ENCODE results near the gene LYAR. TPM values are rescaled to one million over a fixed set of nuclear protein-coding genes. Genes with fewer than 3 reads are reported as not detected.
"Not testable (repeated sequence)": the region's sequence is repeated elsewhere in the genome, so short reads cannot be mapped to it uniquely, and the experiment has no call there.

LYAR gene
- total and polyA plus RNA-seq, 9 donors, result 11.3 to 19.3 (median 15.3) TPM

DNA sequence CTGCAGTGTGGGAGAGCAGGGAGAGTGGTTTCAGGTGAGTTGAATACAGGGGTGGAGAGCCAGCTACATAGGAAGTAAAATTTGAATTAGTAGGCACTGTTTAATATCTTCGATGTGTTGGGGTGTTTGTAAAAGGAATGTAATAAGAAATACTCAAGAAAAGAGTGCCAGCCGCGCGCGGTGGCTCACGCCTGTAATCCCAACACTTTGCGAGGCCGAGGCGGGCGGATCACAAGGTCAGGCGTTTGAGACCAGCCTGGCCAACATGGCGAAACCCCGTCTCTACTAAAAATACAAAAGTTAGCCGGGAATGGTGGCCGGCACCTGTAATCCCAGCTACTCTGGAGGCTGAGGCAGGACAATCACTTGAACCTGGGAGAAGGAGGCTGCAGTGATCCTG, 40.6 kb downstream of the LYAR start:
- H3K4me3 ChIP-seq (ENCODE audit: low read length); H3K9me3 ChIP-seq (replicated peaks; ENCODE audit: control insufficient read depth, low read depth, low read length); H3K27me3 ChIP-seq (ENCODE audit: control insufficient read depth, insufficient read depth, low read length); H3K27ac ChIP-seq (ENCODE audit: low read length); DNase-seq: not testable (repeated sequence)
- Histone ChIP-seq H3K36me3 (ENCODE audit: control insufficient read depth, insufficient read depth, low read length) (peaks cover 11% of the 10 kb centered on the region), H3K4me1 (ENCODE audit: control insufficient read depth, insufficient read depth, low read length) (peaks cover 16% of the 10 kb centered on the region)
- WGBS (ENCODE audit: insufficient coverage), result 94% methylated on average over 15 of the region's 15 CpGs

DNA sequence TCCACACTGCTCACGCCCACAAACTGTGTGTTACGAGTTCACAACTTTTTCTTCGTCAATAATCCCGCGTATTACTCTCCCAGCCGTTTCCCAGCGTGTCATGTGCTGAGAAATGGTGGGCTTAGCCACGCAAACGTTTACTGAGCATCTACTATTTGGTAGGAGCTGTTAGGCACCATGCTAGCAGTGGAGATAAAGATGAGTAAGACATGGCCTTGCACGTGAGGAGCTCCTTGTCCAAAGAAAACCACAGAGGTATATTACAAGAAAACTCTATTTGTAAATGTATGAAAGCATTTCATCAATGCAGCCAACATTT, 41.1 kb downstream of the LYAR start:
- peak overlapping the region; percentile 88 for H3K4me3 ChIP-seq (ENCODE audit: low read length)
- peaks cover 16% of the 10 kb centered on the region for H3K4me1 ChIP-seq (ENCODE audit: control insufficient read depth, insufficient read depth, low read length)
- no peaks in the 10 kb centered on the region for H3K27me3 ChIP-seq (ENCODE audit: control insufficient read depth, insufficient read depth, low read length)
- DNase-seq, result no peak
- no peaks in the 10 kb centered on the region for H3K9me3 ChIP-seq (replicated peaks; ENCODE audit: control insufficient read depth, low read depth, low read length)
- H3K36me3 ChIP-seq (ENCODE audit: control insufficient read depth, insufficient read depth, low read length), result peaks cover 16% of the 10 kb centered on the region
- 30% methylated on average over 3 of the region's 10 CpGs for WGBS (ENCODE audit: insufficient coverage)
- H3K27ac ChIP-seq (ENCODE audit: low read length), result peak overlapping the region; percentile 99

DNA sequence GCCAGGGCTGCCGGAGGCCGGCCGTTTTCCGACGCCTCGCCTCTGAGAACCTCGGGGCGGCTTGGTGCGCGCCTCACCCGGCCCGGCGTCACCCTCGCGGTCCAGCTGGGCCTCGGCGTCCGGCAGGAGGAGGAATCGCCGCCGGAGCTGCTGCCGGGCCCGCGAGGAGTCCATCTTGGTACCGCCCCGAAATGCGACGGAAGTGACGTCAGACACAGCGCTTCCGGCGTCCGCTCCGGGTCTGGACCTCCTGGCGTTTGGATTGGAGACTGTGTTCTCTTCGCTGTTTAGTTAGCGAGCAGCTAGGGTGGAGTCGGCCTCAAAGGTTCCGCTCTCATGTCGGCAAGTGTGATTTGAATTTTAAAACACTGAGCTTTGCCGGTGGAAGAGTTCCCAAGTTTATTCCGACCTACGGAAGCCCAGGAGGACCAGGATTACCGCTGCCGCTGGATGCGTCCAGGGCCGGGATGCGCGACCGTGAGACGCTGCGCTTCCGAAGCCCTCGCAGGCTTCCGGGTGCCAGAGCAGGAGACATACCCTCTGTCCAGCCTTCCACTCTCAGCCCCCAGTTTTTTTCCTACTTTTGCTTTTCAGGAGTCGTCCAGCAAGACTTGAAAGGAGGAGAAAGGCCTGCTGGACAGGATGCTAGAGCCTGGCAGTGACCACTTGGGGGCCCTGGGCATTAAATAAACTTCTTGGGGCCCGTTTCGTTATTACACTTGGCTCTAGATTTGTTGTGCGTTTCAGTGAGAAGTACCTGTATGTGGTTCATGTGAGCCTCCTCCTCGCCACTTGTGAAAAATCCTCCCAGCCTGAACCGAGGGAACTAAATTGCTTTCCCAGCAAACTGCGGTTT, 41.7 kb downstream of the LYAR start, which contains the start of gene TMEM128:
TMEM128 (minus strand) TSS at position 195 of the 856 bp plus-strand sequence; CDS start at position 174, 21 bp downstream.
- 1% methylated on average over 58 of the region's 62 CpGs for WGBS (ENCODE audit: insufficient coverage)
- peaks cover 16% of the 10 kb centered on the region for H3K4me1 ChIP-seq (ENCODE audit: control insufficient read depth, insufficient read depth, low read length)
- peak; percentile 98 for DNase-seq
- H3K4me3 ChIP-seq (ENCODE audit: low read length), result peak within 1 kb of the TSS; percentile 88
- peak within 1 kb of the TSS; percentile 99 for H3K27ac ChIP-seq (ENCODE audit: low read length)
- H3K9me3 ChIP-seq (replicated peaks; ENCODE audit: control insufficient read depth, low read depth, low read length), result no peaks in the 10 kb centered on the region
- H3K36me3 ChIP-seq (ENCODE audit: control insufficient read depth, insufficient read depth, low read length), result peaks cover 22% of the 10 kb centered on the region
- no peaks in the 10 kb centered on the region for H3K27me3 ChIP-seq (ENCODE audit: control insufficient read depth, insufficient read depth, low read length)

DNA sequence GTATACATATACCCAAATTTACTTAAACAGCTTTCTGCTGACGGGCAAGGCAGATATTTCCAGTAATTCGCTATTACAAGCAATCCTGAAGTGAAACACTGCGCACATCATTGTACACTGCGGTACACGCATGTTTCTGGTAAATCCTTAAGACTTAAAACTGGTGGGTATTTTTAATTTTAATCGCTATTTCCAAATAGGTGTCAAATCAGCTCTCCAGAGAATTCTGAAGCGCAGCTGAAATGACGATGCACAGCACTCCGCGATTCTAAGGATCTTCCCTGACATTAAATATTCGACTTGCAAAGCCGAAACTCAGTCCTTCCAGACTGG, 42.3 kb downstream of the LYAR start:
- Histone ChIP-seq H3K9me3 (replicated peaks; ENCODE audit: control insufficient read depth, low read depth, low read length) (no peaks in the 10 kb centered on the region), H3K4me3 (ENCODE audit: low read length) (peak overlapping the region; percentile 88), H3K36me3 (ENCODE audit: control insufficient read depth, insufficient read depth, low read length) (peaks cover 25% of the 10 kb centered on the region), H3K4me1 (ENCODE audit: control insufficient read depth, insufficient read depth, low read length) (peaks cover 16% of the 10 kb centered on the region), H3K27me3 (ENCODE audit: control insufficient read depth, insufficient read depth, low read length) (no peaks in the 10 kb centered on the region), H3K27ac (ENCODE audit: low read length) (peak overlapping the region; percentile 99)
- DNase-seq, result no peak
- WGBS (ENCODE audit: insufficient coverage), result 0% methylated on average over 6 of the region's 12 CpGs

DNA sequence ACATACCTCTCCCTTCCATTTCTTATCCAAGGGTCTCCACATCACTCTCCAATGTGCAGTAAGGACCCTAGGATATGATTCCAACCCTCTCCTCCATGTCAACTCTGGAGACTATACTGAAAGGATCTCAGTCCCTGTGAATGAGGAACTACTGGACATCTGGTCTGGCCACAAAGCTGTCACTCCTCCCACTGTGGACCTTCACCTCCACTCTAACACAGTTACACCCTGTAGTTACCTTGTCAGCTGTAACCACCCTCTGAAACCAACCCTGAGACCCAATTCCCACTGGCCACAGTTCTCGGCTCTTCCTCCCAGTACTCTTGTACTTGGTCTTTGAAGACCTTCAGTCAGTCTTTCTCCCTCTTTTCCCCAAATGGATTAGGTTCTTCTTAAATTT, 44.8 kb downstream of the LYAR start:
- DNase-seq, result no peak

DNA sequence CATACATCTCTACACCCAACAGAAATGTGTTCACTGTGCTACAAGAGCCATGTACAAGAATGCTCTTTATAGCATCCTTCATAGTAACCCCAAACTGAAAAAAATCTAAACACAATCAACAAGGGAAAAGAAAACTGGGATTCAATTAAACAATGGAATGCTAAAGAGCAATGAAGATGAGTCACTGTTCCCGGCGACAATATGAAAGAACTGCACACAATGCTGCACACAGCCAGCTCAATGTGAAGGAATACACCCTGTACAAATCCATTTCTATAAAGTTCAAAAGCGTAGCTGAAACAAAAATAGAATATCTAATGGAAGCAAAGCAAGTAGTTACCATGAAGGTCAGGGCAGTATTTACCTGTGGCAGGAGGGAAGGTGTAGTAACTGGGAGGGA, 50.4 kb downstream of the LYAR start:
- DNase-seq; H3K9me3 ChIP-seq (replicated peaks; ENCODE audit: control insufficient read depth, low read depth, low read length); H3K4me1 ChIP-seq (ENCODE audit: control insufficient read depth, insufficient read depth, low read length); H3K27me3 ChIP-seq (ENCODE audit: control insufficient read depth, insufficient read depth, low read length); H3K4me3 ChIP-seq (ENCODE audit: low read length); H3K27ac ChIP-seq (ENCODE audit: low read length): not testable (repeated sequence)
- no CpG with 5 or more reads among the region's 3 CpGs for WGBS (ENCODE audit: insufficient coverage)
- peaks cover 43% of the 10 kb centered on the region for H3K36me3 ChIP-seq (ENCODE audit: control insufficient read depth, insufficient read depth, low read length)

More for the DNA sequence above, 44.8 kb downstream of the LYAR start:
- 100% methylated on average over 1 of the region's 1 CpG for WGBS (ENCODE audit: insufficient coverage)
- H3K9me3 ChIP-seq (replicated peaks; ENCODE audit: control insufficient read depth, low read depth, low read length), result no peaks in the 10 kb centered on the region
- H3K4me3 ChIP-seq (ENCODE audit: low read length), result no peak overlapping the region
- H3K4me1 ChIP-seq (ENCODE audit: control insufficient read depth, insufficient read depth, low read length), result peaks cover 11% of the 10 kb centered on the region
- H3K27me3 ChIP-seq (ENCODE audit: control insufficient read depth, insufficient read depth, low read length), result no peaks in the 10 kb centered on the region
- H3K27ac ChIP-seq (ENCODE audit: low read length), result no peak overlapping the region
- peaks cover 42% of the 10 kb centered on the region for H3K36me3 ChIP-seq (ENCODE audit: control insufficient read depth, insufficient read depth, low read length)

DNA sequence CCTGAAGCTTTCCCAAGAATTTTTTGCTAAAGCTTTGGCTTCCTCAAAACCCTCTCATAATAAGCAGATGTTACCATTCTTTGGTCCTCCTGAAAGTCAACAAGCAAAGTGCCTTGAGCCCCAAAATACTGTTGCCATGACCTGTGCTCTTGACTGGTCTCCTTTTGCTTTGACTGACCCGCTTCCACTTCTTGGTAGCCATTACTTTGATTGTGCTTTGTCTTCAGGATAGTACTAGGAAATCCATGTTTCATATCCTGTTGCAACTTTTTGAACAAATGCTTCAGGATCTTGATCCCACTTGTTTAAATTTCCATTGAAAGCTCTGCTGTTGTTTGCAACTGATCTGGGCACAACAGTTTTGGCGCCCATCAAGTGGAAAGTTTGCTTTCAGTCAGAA, 56.3 kb downstream of the LYAR start:
- WGBS (ENCODE audit: insufficient coverage), result 100% methylated on average over 2 of the region's 2 CpGs
- Histone ChIP-seq H3K36me3 (ENCODE audit: control insufficient read depth, insufficient read depth, low read length) (peaks cover 6% of the 10 kb centered on the region), H3K9me3 (replicated peaks; ENCODE audit: control insufficient read depth, low read depth, low read length) (peaks cover 9% of the 10 kb centered on the region), H3K27ac (ENCODE audit: low read length) (no peak overlapping the region), H3K4me3 (ENCODE audit: low read length) (no peak overlapping the region), H3K27me3 (ENCODE audit: control insufficient read depth, insufficient read depth, low read length) (peaks cover 15% of the 10 kb centered on the region), H3K4me1 (ENCODE audit: control insufficient read depth, insufficient read depth, low read length) (no peaks in the 10 kb centered on the region)
- DNase-seq, result no peak

DNA sequence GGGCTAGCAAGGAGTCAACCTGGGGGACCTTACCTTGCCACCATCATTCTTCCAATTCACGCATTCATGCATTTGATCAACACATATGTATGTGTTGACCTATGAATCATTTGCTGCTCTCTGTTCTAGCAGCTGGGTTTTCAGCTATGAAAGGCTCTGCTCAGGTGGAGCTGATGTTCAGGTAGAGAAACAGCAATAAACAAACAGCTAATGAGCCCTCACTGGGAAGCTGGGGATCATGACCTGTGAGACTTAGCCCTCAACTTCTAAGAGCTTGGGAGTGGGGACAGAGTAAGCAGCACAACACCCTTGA, 61.6 kb downstream of the LYAR start:
- H3K27me3 ChIP-seq (ENCODE audit: control insufficient read depth, insufficient read depth, low read length), result peaks cover 56% of the 10 kb centered on the region

DNA sequence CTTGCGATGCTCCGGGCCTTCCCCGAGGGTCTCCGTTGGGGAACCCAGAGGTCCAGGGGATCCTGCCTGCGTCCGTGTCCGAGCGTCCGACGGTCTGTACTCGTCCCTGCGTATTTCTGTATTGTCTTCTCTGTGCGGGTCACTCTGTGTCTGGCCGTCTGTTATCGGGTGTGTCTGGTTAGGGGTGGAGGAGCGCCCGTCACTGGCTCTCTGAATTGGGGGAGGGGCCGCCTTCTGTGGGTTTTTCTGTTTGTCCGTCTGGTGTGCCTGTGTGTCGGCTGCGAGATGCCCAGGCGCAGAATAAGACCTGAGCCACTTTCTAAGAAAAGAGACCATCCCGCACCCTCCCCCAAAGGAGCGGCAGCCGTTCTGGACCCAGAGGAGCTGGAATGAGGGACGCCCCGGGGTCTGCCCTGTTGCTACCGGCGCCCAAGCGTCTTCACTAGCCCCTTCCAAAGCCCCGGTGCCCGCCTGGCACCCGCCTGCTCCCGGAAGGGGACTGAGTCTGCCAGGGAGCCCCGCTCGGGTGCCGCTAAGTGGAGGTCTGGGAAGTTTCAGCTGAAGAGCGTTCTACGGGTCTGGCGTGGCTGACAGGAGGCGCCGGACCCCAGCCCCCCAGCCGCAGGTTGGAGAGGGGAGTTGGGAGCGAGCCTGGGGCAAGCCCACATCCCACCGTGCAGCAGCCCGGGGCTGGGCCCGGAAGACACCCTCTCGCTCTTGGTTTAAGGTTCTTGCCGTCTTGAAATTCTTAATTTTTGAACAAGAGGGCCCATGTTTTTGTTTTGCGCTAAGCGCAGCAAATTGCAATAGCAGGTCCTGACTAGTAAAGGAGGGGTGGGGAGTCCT, 62.2 kb downstream of the LYAR start:
- DNase-seq, result no peak

More for the DNA sequence above, 61.6 kb downstream of the LYAR start:
- no peaks in the 10 kb centered on the region for H3K4me1 ChIP-seq (ENCODE audit: control insufficient read depth, insufficient read depth, low read length)
- no peaks in the 10 kb centered on the region for H3K36me3 ChIP-seq (ENCODE audit: control insufficient read depth, insufficient read depth, low read length)
- WGBS (ENCODE audit: insufficient coverage), result no CpG with 5 or more reads among the region's 1 CpG
- H3K27ac ChIP-seq (ENCODE audit: low read length), result no peak overlapping the region
- H3K4me3 ChIP-seq (ENCODE audit: low read length), result no peak overlapping the region
- peaks cover 3% of the 10 kb centered on the region for H3K9me3 ChIP-seq (replicated peaks; ENCODE audit: control insufficient read depth, low read depth, low read length)
- no peak for DNase-seq

DNA sequence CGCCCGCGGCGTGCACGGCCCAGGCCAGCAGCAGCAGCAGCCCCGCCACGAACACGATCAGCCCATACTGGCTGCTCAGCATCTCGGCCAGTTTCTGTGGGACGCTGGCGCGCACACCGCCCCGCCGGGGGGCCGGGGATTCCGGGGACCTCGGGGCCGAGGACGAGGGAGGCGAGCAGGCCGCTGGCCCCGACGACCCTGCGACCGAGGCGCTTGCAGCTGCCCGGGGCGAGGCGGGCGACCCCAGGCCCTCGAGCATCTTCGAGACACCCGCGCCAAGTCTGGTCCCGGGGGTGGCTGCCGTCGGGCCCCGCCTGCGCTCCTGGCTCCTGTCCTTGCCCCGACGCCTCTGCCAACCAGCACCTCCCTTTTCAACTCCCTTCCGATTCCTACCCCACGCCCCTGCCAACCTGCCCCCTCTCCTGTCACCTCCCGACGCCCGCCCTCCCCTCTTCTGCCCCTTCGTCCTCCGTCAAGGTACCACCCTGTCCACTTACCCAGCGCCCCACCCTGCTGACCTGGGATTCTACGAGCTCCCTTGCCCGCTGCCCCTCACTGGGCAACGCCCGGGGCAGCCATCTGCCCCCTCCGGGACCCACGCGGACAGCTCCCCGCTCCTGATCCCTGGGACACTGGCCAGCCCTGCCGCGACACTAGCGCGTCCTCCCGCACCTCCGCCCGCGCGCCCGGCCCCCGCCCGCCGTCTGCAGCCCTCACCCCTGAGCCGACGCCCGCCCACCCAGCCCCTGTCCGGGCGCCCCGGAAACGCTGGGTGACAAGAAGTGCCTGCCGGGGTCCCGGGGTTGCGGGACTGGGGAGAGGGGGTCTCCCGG, 63.1 kb downstream of the LYAR start, which contains the start of gene OTOP1:
OTOP1 (minus strand) TSS at position 324 of the 833 bp plus-strand sequence; CDS start at position 259, 65 bp downstream.
- no peak within 1 kb of the TSS for H3K27ac ChIP-seq (ENCODE audit: low read length)
- DNase-seq, result no peak
- no peak within 1 kb of the TSS for H3K4me3 ChIP-seq (ENCODE audit: low read length)
- WGBS (ENCODE audit: insufficient coverage), result 7% methylated on average over 67 of the region's 82 CpGs
- H3K36me3 ChIP-seq (ENCODE audit: control insufficient read depth, insufficient read depth, low read length), result no peaks in the 10 kb centered on the region
- H3K27me3 ChIP-seq (ENCODE audit: control insufficient read depth, insufficient read depth, low read length), result peaks cover 62% of the 10 kb centered on the region
- no peaks in the 10 kb centered on the region for H3K9me3 ChIP-seq (replicated peaks; ENCODE audit: control insufficient read depth, low read depth, low read length)
- H3K4me1 ChIP-seq (ENCODE audit: control insufficient read depth, insufficient read depth, low read length), result no peaks in the 10 kb centered on the region

More for the DNA sequence above, 62.2 kb downstream of the LYAR start:
- Histone ChIP-seq H3K27ac (ENCODE audit: low read length) (no peak overlapping the region), H3K27me3 (ENCODE audit: control insufficient read depth, insufficient read depth, low read length) (peaks cover 57% of the 10 kb centered on the region), H3K4me1 (ENCODE audit: control insufficient read depth, insufficient read depth, low read length) (no peaks in the 10 kb centered on the region), H3K4me3 (ENCODE audit: low read length) (no peak overlapping the region), H3K9me3 (replicated peaks; ENCODE audit: control insufficient read depth, low read depth, low read length) (peaks cover under 1% of the 10 kb centered on the region), H3K36me3 (ENCODE audit: control insufficient read depth, insufficient read depth, low read length) (no peaks in the 10 kb centered on the region)
- WGBS (ENCODE audit: insufficient coverage), result 2% methylated on average over 29 of the region's 51 CpGs

All from muscle of leg (tissue), 11 donors.